ENCODE results near the gene NAA40. TPM values are rescaled to one million over a fixed set of nuclear protein-coding genes. Genes with fewer than 3 reads are reported as not detected.

The NAA40 gene
- total and polyA plus RNA-seq, 4 donors, result 9.2 to 20.5 (median 13.8) TPM

- H3K4me3 ChIP-seq, result peak overlapping the region; percentile 70
- peaks cover 0 to 8% (median 4%) of the 10 kb centered on the region in 5 donors for H3K4me1 ChIP-seq (ENCODE audit: control insufficient read depth in 5 of 5, insufficient read depth in 5 of 5, low read length in 5 of 5)
- 4% methylated on average over 26 of the region's 26 CpGs for WGBS, 2 donors
- H3K36me3 ChIP-seq (ENCODE audit: control insufficient read depth in 4 of 4, insufficient read depth in 4 of 4, low read length in 4 of 4), result no peaks in the 10 kb centered on the region
- H3K9me3 ChIP-seq (ENCODE audit: control insufficient read depth in 4 of 4, insufficient read depth in 3 of 4, low read length in 3 of 4), result no peaks in the 10 kb centered on the region
- H3K27me3 ChIP-seq (ENCODE audit: control insufficient read depth in 3 of 3, insufficient read depth in 3 of 3, low read length in 2 of 3), result no peaks in the 10 kb centered on the region
- H3K9ac ChIP-seq (ENCODE audit: insufficient read depth in 1 of 2, low read length in 2 of 2), result peak overlapping the region; percentile 73 to 85
- peak overlapping the region in 1 of 2 donors; percentile 76 for H3K27ac ChIP-seq (ENCODE audit: low read depth in 1 of 2, low read length in 1 of 2)
- DNase-seq (peak; percentile 34 to 43 (median 40)), ATAC-seq (ENCODE audit: insufficient read depth, low FRiP score) (no peak)
- TF ChIP-seq CTCF (IDR thresholded peaks at IDR 0.05; ENCODE audit: control extremely low read depth, extremely low read depth), result no peak
These were observed 642 bp downstream of the NAA40 start for GRCh38 chr11:63939397-63939891.

GRCh38 chr11:63940786-63941185, 2.0 kb downstream of the NAA40 start:
- no peak for DNase-seq
- H3K9me3 ChIP-seq (ENCODE audit: control insufficient read depth in 4 of 4, insufficient read depth in 3 of 4, low read length in 3 of 4), result no peaks in the 10 kb centered on the region
- H3K9ac ChIP-seq (ENCODE audit: insufficient read depth in 1 of 2, low read length in 2 of 2), result peak overlapping the region in 1 of 2 donors; percentile 42
- no peak for ATAC-seq (ENCODE audit: insufficient read depth, low FRiP score)
- H3K36me3 ChIP-seq (ENCODE audit: control insufficient read depth in 4 of 4, insufficient read depth in 4 of 4, low read length in 4 of 4), result no peaks in the 10 kb centered on the region
- H3K27me3 ChIP-seq (ENCODE audit: control insufficient read depth in 3 of 3, insufficient read depth in 3 of 3, low read length in 2 of 3), result no peaks in the 10 kb centered on the region
- 43 to 67% methylated on average over 6 of the region's 6 CpGs for WGBS, 2 donors
- H3K4me3 ChIP-seq, result no peak overlapping the region
- H3K4me1 ChIP-seq (ENCODE audit: control insufficient read depth in 5 of 5, insufficient read depth in 5 of 5, low read length in 5 of 5), result peaks cover 0 to 18% (median 4%) of the 10 kb centered on the region in 5 donors
- no peak for TF ChIP-seq CTCF (IDR thresholded peaks at IDR 0.05; ENCODE audit: control extremely low read depth, extremely low read depth)
- no peak overlapping the region for H3K27ac ChIP-seq (ENCODE audit: low read depth in 1 of 2, low read length in 1 of 2)

- Histone ChIP-seq H3K9me3 (ENCODE audit: control insufficient read depth in 4 of 4, insufficient read depth in 3 of 4, low read length in 3 of 4) (no peaks in the 10 kb centered on the region), H3K27me3 (ENCODE audit: control insufficient read depth in 3 of 3, insufficient read depth in 3 of 3, low read length in 2 of 3) (no peaks in the 10 kb centered on the region), H3K9ac (ENCODE audit: insufficient read depth in 1 of 2, low read length in 2 of 2) (no peak overlapping the region), H3K36me3 (ENCODE audit: control insufficient read depth in 4 of 4, insufficient read depth in 4 of 4, low read length in 4 of 4) (peaks cover 0 to 11% (median 2%) of the 10 kb centered on the region in 4 donors), H3K4me3 (no peak overlapping the region), H3K27ac (ENCODE audit: low read depth in 1 of 2, low read length in 1 of 2) (no peak overlapping the region), H3K4me1 (ENCODE audit: control insufficient read depth in 5 of 5, insufficient read depth in 5 of 5, low read length in 5 of 5) (peaks cover 0 to 18% (median 4%) of the 10 kb centered on the region in 5 donors)
- WGBS, 2 donors, result 89 to 90% methylated on average over 4 of the region's 4 CpGs
- TF ChIP-seq CTCF (IDR thresholded peaks at IDR 0.05; ENCODE audit: control extremely low read depth, extremely low read depth), result no peak
- no peak for DNase-seq
- no peak for ATAC-seq (ENCODE audit: insufficient read depth, low FRiP score)
These were observed 3.1 kb downstream of the NAA40 start for GRCh38 chr11:63941901-63942300.

GRCh38 chr11:63942803-63943202, 4.0 kb downstream of the NAA40 start:
- Histone ChIP-seq H3K4me3 (no peak overlapping the region), H3K9me3 (ENCODE audit: control insufficient read depth in 4 of 4, insufficient read depth in 3 of 4, low read length in 3 of 4) (no peaks in the 10 kb centered on the region), H3K27ac (ENCODE audit: low read depth in 1 of 2, low read length in 1 of 2) (no peak overlapping the region), H3K9ac (ENCODE audit: insufficient read depth in 1 of 2, low read length in 2 of 2) (no peak overlapping the region), H3K4me1 (ENCODE audit: control insufficient read depth in 5 of 5, insufficient read depth in 5 of 5, low read length in 5 of 5) (peaks cover 0 to 18% (median 4%) of the 10 kb centered on the region in 5 donors), H3K36me3 (ENCODE audit: control insufficient read depth in 4 of 4, insufficient read depth in 4 of 4, low read length in 4 of 4) (peaks cover 0 to 11% (median 2%) of the 10 kb centered on the region in 4 donors), H3K27me3 (ENCODE audit: control insufficient read depth in 3 of 3, insufficient read depth in 3 of 3, low read length in 2 of 3) (no peaks in the 10 kb centered on the region)
- DNase-seq (no peak), ATAC-seq (ENCODE audit: insufficient read depth, low FRiP score) (no peak)
- 86 to 98% methylated on average over 3 of the region's 3 CpGs for WGBS, 2 donors
- no peak for TF ChIP-seq CTCF (IDR thresholded peaks at IDR 0.05; ENCODE audit: control extremely low read depth, extremely low read depth)

Measured in lung (tissue), 12 donors.